Adrenal gland (tissue), 5 donors: ENCODE data around the gene ZNF366.

ENCODE experiments used
- POLR2A ChIP-seq, 2 donors: fragments of 450-650 bp; IDR thresholded peaks; one replicate each; pipeline ENCODE4 v1.6.1; 2017; ENCODE audit warnings: antibody characterized with exemption in 2 of 2, mild to moderate bottlenecking in 2 of 2, moderate library complexity in 1 of 2
- TF ChIP-seq, protein P1 (sequence below), 6 experiments: fragments of 450-650 bp in 4 of 6; fragments of 200-600 bp in 2 of 6; sonication (generic) in 1 of 6; IDR thresholded peaks; 1 replicate in 5 of 6; 2 replicates in 1 of 6; pipeline versions ENCODE4 v1.5.1 to v1.8.0; 2016 to 2021; ENCODE audit warnings: antibody characterized with exemption in 6 of 6, mild to moderate bottlenecking in 2 of 6, moderate library complexity in 1 of 6
- donor health status: DM: no; HTN: no; CAD: no.

DNA sequence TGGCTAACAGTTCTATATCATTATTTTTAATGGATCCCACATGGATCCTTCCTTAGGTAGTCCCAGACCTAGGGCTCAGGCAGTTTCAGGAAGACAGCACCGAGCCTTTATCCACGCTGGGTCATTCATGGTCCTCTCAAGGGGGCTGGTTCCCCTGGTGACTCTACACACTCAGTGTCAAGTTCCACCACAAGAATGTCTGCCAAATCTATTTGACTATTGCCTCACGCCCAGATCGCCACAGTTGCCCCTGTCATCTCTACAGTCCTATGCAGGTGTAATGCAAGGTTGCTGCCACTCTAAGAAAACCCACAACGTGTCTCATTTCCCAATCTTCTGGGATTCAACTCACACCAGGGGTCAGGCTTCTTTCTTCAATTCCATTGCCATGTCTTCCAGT lies 8.0 kb upstream of the ZNF366 start:
- TF ChIP-seq, protein P1, sequence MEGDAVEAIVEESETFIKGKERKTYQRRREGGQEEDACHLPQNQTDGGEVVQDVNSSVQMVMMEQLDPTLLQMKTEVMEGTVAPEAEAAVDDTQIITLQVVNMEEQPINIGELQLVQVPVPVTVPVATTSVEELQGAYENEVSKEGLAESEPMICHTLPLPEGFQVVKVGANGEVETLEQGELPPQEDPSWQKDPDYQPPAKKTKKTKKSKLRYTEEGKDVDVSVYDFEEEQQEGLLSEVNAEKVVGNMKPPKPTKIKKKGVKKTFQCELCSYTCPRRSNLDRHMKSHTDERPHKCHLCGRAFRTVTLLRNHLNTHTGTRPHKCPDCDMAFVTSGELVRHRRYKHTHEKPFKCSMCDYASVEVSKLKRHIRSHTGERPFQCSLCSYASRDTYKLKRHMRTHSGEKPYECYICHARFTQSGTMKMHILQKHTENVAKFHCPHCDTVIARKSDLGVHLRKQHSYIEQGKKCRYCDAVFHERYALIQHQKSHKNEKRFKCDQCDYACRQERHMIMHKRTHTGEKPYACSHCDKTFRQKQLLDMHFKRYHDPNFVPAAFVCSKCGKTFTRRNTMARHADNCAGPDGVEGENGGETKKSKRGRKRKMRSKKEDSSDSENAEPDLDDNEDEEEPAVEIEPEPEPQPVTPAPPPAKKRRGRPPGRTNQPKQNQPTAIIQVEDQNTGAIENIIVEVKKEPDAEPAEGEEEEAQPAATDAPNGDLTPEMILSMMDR (IDR thresholded peaks at IDR 0.05), result no peak
- TF ChIP-seq POLR2A (IDR thresholded peaks at IDR 0.05), result no peak
